Endothelial cell of umbilical vein (primary cell): ENCODE results near the gene SLC6A16. TPM values are rescaled to one million over a fixed set of nuclear protein-coding genes. Genes with fewer than 3 reads are reported as not detected.

ENCODE experiments used
- BruUV-seq: library from RNA; stranded (reverse); fragments of 400-500 nt; replicated peaks from 2 replicates; lab custom pipeline; 2021; lab: Mats Ljungman, UMichigan
- CTCF ChIA-PET: fragments of 300-600, 350-600 bp; sonication (Branson Sonifier 250); formaldehyde crosslinking; loops from one replicate; lab custom pipeline; 2021; ENCODE audit warnings: antibody characterized with exemption, inconsistent platforms; lab: Charles Lee
- POLR2A ChIA-PET: fragments of 300-600, 350-600 bp; sonication (Branson Sonifier 250); formaldehyde crosslinking; loops from one replicate; lab custom pipeline; 2021; ENCODE audit warnings: antibody characterized with exemption, inconsistent platforms; lab: Charles Lee
- DNase-seq: peaks from one replicate; pipeline ENCODE4 v3.0.0-alpha.2; 2011; ENCODE audit warnings: low read depth, low spot score
- FAIRE-seq: peaks from 2 replicates; lab custom pipeline; 2011; peaks lifted over from hg19 to GRCh38; lab: Jason Lieb, UNC
- H2AFZ ChIP-seq: 2 replicates; pipeline ENCODE4 v1.6.0; 2012; ENCODE audit warnings: low read depth, low read length, control low read depth, inconsistent platforms
- H3K27ac ChIP-seq: 2 replicates; pipeline ENCODE4 v1.5.1; 2011; ENCODE audit warnings: low read depth, mild to moderate bottlenecking, control low read depth, low read length, moderate library complexity; ENCODE audit not compliant: insufficient read depth
- H3K27me3 ChIP-seq, 2 experiments: 2 replicates each; pipeline versions ENCODE4 v1.6.0 to v1.6.1; 2011; ENCODE audit warnings: low read length in 2 of 2, mixed read lengths in 1 of 2; ENCODE audit not compliant: control insufficient read depth in 2 of 2, insufficient read depth in 2 of 2
- H3K36me3 ChIP-seq, 2 experiments: 2 replicates in 1 of 2; 3 replicates in 1 of 2; pipeline ENCODE4 v1.5.1; 2011; ENCODE audit warnings: low read length in 2 of 2, mild to moderate bottlenecking in 1 of 2, moderate library complexity in 1 of 2; ENCODE audit not compliant: control insufficient read depth in 2 of 2, insufficient read depth in 2 of 2; ENCODE audit errors: extremely low read depth in 1 of 2
- H3K4me1 ChIP-seq: 3 replicates; pipeline ENCODE4 v1.5.1; 2011; ENCODE audit warnings: mild to moderate bottlenecking, low read length; ENCODE audit not compliant: control insufficient read depth, insufficient read depth; ENCODE audit errors: extremely low read depth
- H3K4me2 ChIP-seq: 2 replicates; pipeline ENCODE4 v1.6.1; 2011; ENCODE audit warnings: low read length, control low read depth, mixed read lengths; ENCODE audit not compliant: insufficient read depth
- H3K4me3 ChIP-seq, 3 experiments: fragments of 200-600 bp in 1 of 3; sonication (generic), shearing (Covaris generic) in 1 of 3; replicated peaks in 1 of 3; 2 replicates each; pipeline ENCODE4 v1.5.1; 2011 to 2016; ENCODE audit warnings: control low read depth in 3 of 3, low read length in 3 of 3, mild to moderate bottlenecking in 2 of 3, inconsistent platforms in 1 of 3, low read depth in 1 of 3, moderate library complexity in 1 of 3; ENCODE audit not compliant: insufficient read depth in 1 of 3
- H3K79me2 ChIP-seq: 2 replicates; pipeline ENCODE4 v1.6.0; 2012; ENCODE audit warnings: low read length, inconsistent platforms; ENCODE audit not compliant: control insufficient read depth, insufficient read depth
- H3K9ac ChIP-seq: replicated peaks from 2 replicates; pipeline ENCODE3; 2011; ENCODE audit warnings: low read length, control low read depth; ENCODE audit not compliant: insufficient read depth; ENCODE audit errors: extremely low read depth
- H3K9me1 ChIP-seq: replicated peaks from 3 replicates; pipeline ENCODE4 v1.6.0; 2011; ENCODE audit warnings: mild to moderate bottlenecking, low read length; ENCODE audit not compliant: control insufficient read depth, insufficient read depth; ENCODE audit errors: extremely low read depth
- H3K9me3 ChIP-seq: replicated peaks from 2 replicates; pipeline ENCODE4 v1.5.1; 2012; ENCODE audit warnings: low read length, inconsistent platforms; ENCODE audit not compliant: control insufficient read depth, insufficient read depth
- H4K20me1 ChIP-seq: replicated peaks from 2 replicates; pipeline ENCODE3; 2011; ENCODE audit warnings: mild to moderate bottlenecking, low read length; ENCODE audit not compliant: control insufficient read depth, insufficient read depth; ENCODE audit errors: extremely low read depth
- CTCF ChIP-seq, 2 donors: IDR thresholded peaks; 1 replicate in 1 of 2; 2 replicates in 1 of 2; pipeline ENCODE4 v1.5.1; 2011; ENCODE audit warnings: low read length in 2 of 2, mild to moderate bottlenecking in 2 of 2, moderate library complexity in 2 of 2, control low read depth in 1 of 2, inconsistent platforms in 1 of 2, low read depth in 1 of 2; ENCODE audit not compliant: insufficient read depth in 1 of 2; ENCODE audit errors: extremely low read depth in 1 of 2
- EZH2 ChIP-seq: IDR thresholded peaks from 2 replicates; pipeline ENCODE4 v1.6.1; 2012; ENCODE audit warnings: borderline replicate concordance, low read depth, mild to moderate bottlenecking, moderate library complexity, low read length, inconsistent platforms; ENCODE audit not compliant: severe bottlenecking
- FOS ChIP-seq: IDR thresholded peaks from 2 replicates; pipeline ENCODE4 v1.6.1; 2011; ENCODE audit warnings: mild to moderate bottlenecking, low read length, moderate library complexity, borderline replicate concordance; ENCODE audit not compliant: insufficient read depth
- JUN ChIP-seq: IDR thresholded peaks from 2 replicates; pipeline ENCODE4 v1.6.1; 2011; ENCODE audit warnings: borderline replicate concordance, low read depth; ENCODE audit not compliant: insufficient read length, insufficient read depth
- MAX ChIP-seq: IDR thresholded peaks from 2 replicates; pipeline ENCODE4 v1.6.1; 2011; ENCODE audit not compliant: insufficient read depth, insufficient read length
- MYC ChIP-seq: IDR thresholded peaks from one replicate; pipeline ENCODE4 v1.6.1; 2011; ENCODE audit warnings: mild to moderate bottlenecking, low read depth, low read length
- POLR2A ChIP-seq: IDR thresholded peaks from 2 replicates; pipeline ENCODE4 v1.6.1; 2012; ENCODE audit warnings: low read depth, mild to moderate bottlenecking, control low read depth, low read length
- POLR2AphosphoS5 ChIP-seq: IDR thresholded peaks from 2 replicates; pipeline ENCODE4 v1.6.1; 2012; ENCODE audit warnings: low read depth, mild to moderate bottlenecking, control low read depth, low read length, moderate library complexity; ENCODE audit not compliant: insufficient read depth
- dilution Hi-C: fragments of 300-500 bp; cut with MboI; formaldehyde crosslinking; loops from one replicate; pipeline ENCODE4 v1.15.0; 2019; ENCODE audit warnings: low sequenced_read_pairs; ENCODE audit not compliant: extremely low pct_ligation_motif_present
- intact Hi-C: fragments of 100-400 bp; cut with micrococcal nuclease; formaldehyde crosslinking; loops from one replicate; pipeline ENCODE4 v1.10.0; 2022
- polyA plus RNA-seq, 4 experiments: library from polyadenylated mRNA; depleted of rRNA in 3 of 4; stranded (reverse) in 3 of 4; unstranded in 1 of 4; fragments of >200 nt; gene quantifications; 2 replicates each; pipeline versions ENCODE4 v1.2.1 to v1.2.3, GENCODE V29; 2011 to 2012; ENCODE audit warnings: missing spikeins in 1 of 4
- total RNA-seq: library from RNA; stranded (reverse); gene quantifications from 2 replicates; pipeline ENCODE4 v1.2.3, GENCODE V29; 2021

The SLC6A16 gene
- total and polyA plus RNA-seq, 2 donors (not counting 3 experiments of a cell fraction or from before 2014, with no cell fraction given) = 1.1 to 1.6 TPM

GRCh38 chr19:49327878-49328544 lies 3.0 kb upstream of the SLC6A16 start:
- no peaks in the 10 kb centered on the region for H3K36me3 ChIP-seq
- H3K27me3 ChIP-seq = no peaks in the 10 kb centered on the region
- no TSS peak for BruUV-seq
- no peaks in the 10 kb centered on the region for H3K4me1 ChIP-seq
- intact Hi-C loops = loop anchor here (1.0 kb wide), 1 partner anchor 102 kb away; no protein-coding TSS in a partner anchor
- FAIRE-seq (peak; percentile 74), DNase-seq (peak; percentile 34)
- H3K27ac ChIP-seq = no peak overlapping the region
- H3K9ac ChIP-seq = no peak overlapping the region
- no peaks in the 10 kb centered on the region for H3K9me3 ChIP-seq
- H3K4me3 ChIP-seq = no peak overlapping the region
- no peaks in the 10 kb centered on the region for H3K9me1 ChIP-seq
- no peak for TF ChIP-seq POLR2AphosphoS5
- TF ChIP-seq CTCF (IDR thresholded peaks at IDR 0.05; ENCODE audit: extremely low read depth in 1 of 2, insufficient read depth in 1 of 2, low read depth in 1 of 2, low read length in 2 of 2) = peak; percentile 50 to 65
- dilution Hi-C loops = no loop called here
- H4K20me1 ChIP-seq = no peaks in the 10 kb centered on the region
- CTCF ChIA-PET = interaction anchor here (0.6 to 1.4 kb wide), 21 partner anchors 10 to 112 kb away, joined by 3 to 15 read pairs (median 3); partner anchors contain the start of gene TEAD2
- POLR2A ChIA-PET = no interaction called here
- no peak overlapping the region for H3K4me2 ChIP-seq
- no peaks in the 10 kb centered on the region for H3K79me2 ChIP-seq
- H2AFZ ChIP-seq = no peak overlapping the region

GRCh38 chr19:49326165-49326704 lies 1.2 kb upstream of the SLC6A16 start:
- no peaks in the 10 kb centered on the region for H3K27me3 ChIP-seq
- BruUV-seq = no TSS peak
- no peak for DNase-seq
- TF ChIP-seq POLR2AphosphoS5 = no peak
- TF ChIP-seq MYC = no peak
- no peak for TF ChIP-seq JUN
- no peak for TF ChIP-seq POLR2A
- no peak for TF ChIP-seq MAX
- no peak for TF ChIP-seq EZH2
- no peak for TF ChIP-seq FOS
- no peak for TF ChIP-seq CTCF (IDR thresholded peaks at IDR 0.05; ENCODE audit: extremely low read depth in 1 of 2, insufficient read depth in 1 of 2, low read depth in 1 of 2, low read length in 2 of 2)
- no peak overlapping the region for H3K27ac ChIP-seq
- H3K9ac ChIP-seq = no peak overlapping the region
- no peak overlapping the region for H3K4me3 ChIP-seq
- no peaks in the 10 kb centered on the region for H3K9me3 ChIP-seq
- dilution Hi-C loops (no loop called here), intact Hi-C loops (no loop called here)
- no peak for FAIRE-seq
- no peaks in the 10 kb centered on the region for H3K4me1 ChIP-seq
- CTCF ChIA-PET = interaction anchor here (0.8 to 1.2 kb wide), 2 partner anchors 11 to 25 kb away, joined by 3 to 4 read pairs; no protein-coding TSS in a partner anchor
- H3K9me1 ChIP-seq = no peaks in the 10 kb centered on the region
- H2AFZ ChIP-seq = no peak overlapping the region
- no peaks in the 10 kb centered on the region for H4K20me1 ChIP-seq
- H3K4me2 ChIP-seq = no peak overlapping the region
- no peaks in the 10 kb centered on the region for H3K36me3 ChIP-seq
- POLR2A ChIA-PET = no interaction called here
- no peaks in the 10 kb centered on the region for H3K79me2 ChIP-seq
